ENCODE data around the gene MYO7A.

DNA sequence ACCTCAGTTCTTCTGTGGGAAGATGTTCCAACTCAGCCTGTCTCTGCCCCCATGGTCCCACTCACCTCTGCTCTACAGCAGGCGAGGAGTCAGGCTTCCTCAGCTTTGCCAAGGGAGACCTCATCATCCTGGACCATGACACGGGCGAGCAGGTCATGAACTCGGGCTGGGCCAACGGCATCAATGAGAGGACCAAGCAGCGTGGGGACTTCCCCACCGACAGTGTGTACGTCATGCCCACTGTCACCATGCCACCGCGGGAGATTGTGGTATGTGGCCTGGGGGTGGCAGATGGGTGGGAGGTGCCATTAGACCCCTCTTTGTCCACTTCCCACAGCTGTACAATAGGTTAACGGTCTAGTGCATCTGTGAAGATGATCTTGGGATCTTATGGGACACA is 73.3 kb downstream of the MYO7A start:
- no peak for TF ChIP-seq EZH2 (IDR thresholded peaks at IDR 0.05; ENCODE audit: insufficient read depth, low read length)
- TF ChIP-seq, protein P1, sequence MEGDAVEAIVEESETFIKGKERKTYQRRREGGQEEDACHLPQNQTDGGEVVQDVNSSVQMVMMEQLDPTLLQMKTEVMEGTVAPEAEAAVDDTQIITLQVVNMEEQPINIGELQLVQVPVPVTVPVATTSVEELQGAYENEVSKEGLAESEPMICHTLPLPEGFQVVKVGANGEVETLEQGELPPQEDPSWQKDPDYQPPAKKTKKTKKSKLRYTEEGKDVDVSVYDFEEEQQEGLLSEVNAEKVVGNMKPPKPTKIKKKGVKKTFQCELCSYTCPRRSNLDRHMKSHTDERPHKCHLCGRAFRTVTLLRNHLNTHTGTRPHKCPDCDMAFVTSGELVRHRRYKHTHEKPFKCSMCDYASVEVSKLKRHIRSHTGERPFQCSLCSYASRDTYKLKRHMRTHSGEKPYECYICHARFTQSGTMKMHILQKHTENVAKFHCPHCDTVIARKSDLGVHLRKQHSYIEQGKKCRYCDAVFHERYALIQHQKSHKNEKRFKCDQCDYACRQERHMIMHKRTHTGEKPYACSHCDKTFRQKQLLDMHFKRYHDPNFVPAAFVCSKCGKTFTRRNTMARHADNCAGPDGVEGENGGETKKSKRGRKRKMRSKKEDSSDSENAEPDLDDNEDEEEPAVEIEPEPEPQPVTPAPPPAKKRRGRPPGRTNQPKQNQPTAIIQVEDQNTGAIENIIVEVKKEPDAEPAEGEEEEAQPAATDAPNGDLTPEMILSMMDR (IDR thresholded peaks at IDR 0.05; ENCODE audit: insufficient read depth, low read depth, low read length), result no peak
